Activated CD8-positive, alpha-beta T cell treated with anti-CD3 and anti-CD28 coated beads for 36 hours (primary cell): ENCODE results near the gene TMEM168. TPM values are rescaled to one million over a fixed set of nuclear protein-coding genes. Genes with fewer than 3 reads are reported as not detected.

Experiments
- ATAC-seq: fragments of 200-7000 bp; cut with Tn5 transposase; one replicate; pipeline ENCODE4 v1.10.0; 2021; ENCODE audit warnings: mild to moderate bottlenecking, moderate library complexity
- CTCF ChIA-PET: fragments of 350-600 bp; sonication (Branson Sonifier 250); formaldehyde crosslinking; loops from one replicate; lab custom pipeline; 2021; ENCODE audit warnings: antibody characterized with exemption; lab: Charles Lee
- POLR2A ChIA-PET: fragments of 350-600 bp; sonication (Branson Sonifier 250); formaldehyde crosslinking; loops from one replicate; lab custom pipeline; 2021; ENCODE audit warnings: antibody characterized with exemption; lab: Charles Lee
- DNase-seq: peaks from one replicate; pipeline ENCODE4 v3.0.0-alpha.2; 2020
- H3K27ac Mint-ChIP-seq: one replicate; pipeline ENCODE4 v1.8.0; 2021; ENCODE audit warnings: mild to moderate bottlenecking, mixed read lengths
- H3K27me3 Mint-ChIP-seq: one replicate; pipeline ENCODE4 v1.8.0; 2021; ENCODE audit warnings: mixed read lengths
- H3K36me3 Mint-ChIP-seq: one replicate; pipeline ENCODE4 v1.8.0; 2021; ENCODE audit warnings: low read depth, mixed read lengths
- H3K4me1 Mint-ChIP-seq: one replicate; pipeline ENCODE4 v1.8.0; 2021; ENCODE audit warnings: low read depth, mixed read lengths
- H3K4me3 Mint-ChIP-seq: one replicate; pipeline ENCODE4 v1.8.0; 2021; ENCODE audit warnings: mild to moderate bottlenecking, moderate library complexity, mixed read lengths
- H3K9me3 Mint-ChIP-seq: one replicate; pipeline ENCODE4 v1.8.0; 2021; ENCODE audit warnings: mixed read lengths
- intact Hi-C: fragments of 100-400 bp; cut with micrococcal nuclease; formaldehyde crosslinking; loops from one replicate; pipeline ENCODE4 v1.10.0; 2022
- total RNA-seq, 2 experiments: library from RNA; stranded (reverse); gene quantifications; one replicate each; pipeline ENCODE4 v1.2.3, GENCODE V29; 2021
- TF ChIP-seq, protein P1 (sequence below): fragments of 200-600 bp; IDR thresholded peaks from one replicate; pipeline ENCODE4 v1.8.0; 2022; ENCODE audit warnings: antibody characterized with exemption, mild to moderate bottlenecking

Gene TMEM168
- total RNA-seq, 2 experiments from 2014 or later: 15.2 to 15.5 TPM

DNA sequence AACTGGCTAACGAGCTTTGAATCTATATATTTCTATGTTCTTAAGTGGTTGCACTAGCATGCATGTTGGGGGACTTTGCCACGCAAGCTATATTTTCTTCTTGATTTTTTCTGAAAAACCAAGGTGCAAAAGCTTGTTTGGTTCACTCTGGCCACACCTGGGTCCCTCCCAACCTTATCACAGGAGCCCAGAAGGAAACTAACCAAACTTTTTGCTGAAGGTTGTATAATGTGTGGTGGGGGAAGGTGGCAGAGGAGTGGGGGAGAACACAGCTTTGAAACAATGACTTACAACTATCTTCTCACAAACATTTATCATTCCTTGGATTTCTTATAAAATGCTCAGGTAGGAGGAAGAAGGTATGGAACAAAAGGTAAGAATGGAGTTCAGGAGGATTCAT, 75.3 kb downstream of the TMEM168 start:
- POLR2A ChIA-PET: no interaction called here
- TF ChIP-seq, protein P1, sequence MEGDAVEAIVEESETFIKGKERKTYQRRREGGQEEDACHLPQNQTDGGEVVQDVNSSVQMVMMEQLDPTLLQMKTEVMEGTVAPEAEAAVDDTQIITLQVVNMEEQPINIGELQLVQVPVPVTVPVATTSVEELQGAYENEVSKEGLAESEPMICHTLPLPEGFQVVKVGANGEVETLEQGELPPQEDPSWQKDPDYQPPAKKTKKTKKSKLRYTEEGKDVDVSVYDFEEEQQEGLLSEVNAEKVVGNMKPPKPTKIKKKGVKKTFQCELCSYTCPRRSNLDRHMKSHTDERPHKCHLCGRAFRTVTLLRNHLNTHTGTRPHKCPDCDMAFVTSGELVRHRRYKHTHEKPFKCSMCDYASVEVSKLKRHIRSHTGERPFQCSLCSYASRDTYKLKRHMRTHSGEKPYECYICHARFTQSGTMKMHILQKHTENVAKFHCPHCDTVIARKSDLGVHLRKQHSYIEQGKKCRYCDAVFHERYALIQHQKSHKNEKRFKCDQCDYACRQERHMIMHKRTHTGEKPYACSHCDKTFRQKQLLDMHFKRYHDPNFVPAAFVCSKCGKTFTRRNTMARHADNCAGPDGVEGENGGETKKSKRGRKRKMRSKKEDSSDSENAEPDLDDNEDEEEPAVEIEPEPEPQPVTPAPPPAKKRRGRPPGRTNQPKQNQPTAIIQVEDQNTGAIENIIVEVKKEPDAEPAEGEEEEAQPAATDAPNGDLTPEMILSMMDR: no peak
- ATAC-seq: no peak
- intact Hi-C loops: no loop called here
- no peak overlapping the region for H3K27ac Mint-ChIP-seq
- no peak overlapping the region for H3K4me3 Mint-ChIP-seq
- H3K36me3 Mint-ChIP-seq: no peaks in the 10 kb centered on the region
- H3K27me3 Mint-ChIP-seq: no peaks in the 10 kb centered on the region
- no peaks in the 10 kb centered on the region for H3K4me1 Mint-ChIP-seq
- no peak for DNase-seq
- CTCF ChIA-PET: no interaction called here
- no peaks in the 10 kb centered on the region for H3K9me3 Mint-ChIP-seq
